Activated CD4-positive, alpha-beta T cell treated with anti-CD3 and anti-CD28 coated beads, Interleukin-2, amount 10 ng/mL, durations not matched to agents 7 days and 5 days (primary cell): ENCODE measurements around the gene CHPF2. TPM values are rescaled to one million over a fixed set of nuclear protein-coding genes. Genes with fewer than 3 reads are reported as not detected.

Experiments
- CTCF ChIA-PET: fragments of 350-600 bp; sonication (Branson Sonifier 250); formaldehyde crosslinking; loops from one replicate; lab custom pipeline; 2021; ENCODE audit warnings: antibody characterized with exemption; lab: Charles Lee
- POLR2A ChIA-PET: fragments of 350-600 bp; sonication (Branson Sonifier 250); formaldehyde crosslinking; loops from one replicate; lab custom pipeline; 2021; ENCODE audit warnings: antibody characterized with exemption; lab: Charles Lee
- DNase-seq: peaks from one replicate; pipeline ENCODE4 v3.0.0-alpha.2; 2020
- H3K27ac Mint-ChIP-seq: one replicate; pipeline ENCODE4 v1.8.0; 2021; ENCODE audit warnings: mild to moderate bottlenecking, moderate library complexity, mixed read lengths
- H3K27me3 Mint-ChIP-seq: one replicate; pipeline ENCODE4 v1.8.0; 2021; ENCODE audit warnings: mixed read lengths
- H3K36me3 Mint-ChIP-seq: one replicate; pipeline ENCODE4 v1.8.0; 2021; ENCODE audit warnings: low read depth, mixed read lengths
- H3K4me1 Mint-ChIP-seq: one replicate; pipeline ENCODE4 v1.8.0; 2021; ENCODE audit warnings: mixed read lengths
- H3K4me3 Mint-ChIP-seq: one replicate; pipeline ENCODE4 v1.8.0; 2021; ENCODE audit warnings: mild to moderate bottlenecking, moderate library complexity, mixed read lengths
- H3K9me3 Mint-ChIP-seq: one replicate; pipeline ENCODE4 v1.8.0; 2021; ENCODE audit warnings: mixed read lengths
- total RNA-seq, 2 experiments: library from RNA; stranded (reverse); gene quantifications; one replicate each; pipeline ENCODE4 v1.2.3, GENCODE V29; 2021

CHPF2 gene, protein sequence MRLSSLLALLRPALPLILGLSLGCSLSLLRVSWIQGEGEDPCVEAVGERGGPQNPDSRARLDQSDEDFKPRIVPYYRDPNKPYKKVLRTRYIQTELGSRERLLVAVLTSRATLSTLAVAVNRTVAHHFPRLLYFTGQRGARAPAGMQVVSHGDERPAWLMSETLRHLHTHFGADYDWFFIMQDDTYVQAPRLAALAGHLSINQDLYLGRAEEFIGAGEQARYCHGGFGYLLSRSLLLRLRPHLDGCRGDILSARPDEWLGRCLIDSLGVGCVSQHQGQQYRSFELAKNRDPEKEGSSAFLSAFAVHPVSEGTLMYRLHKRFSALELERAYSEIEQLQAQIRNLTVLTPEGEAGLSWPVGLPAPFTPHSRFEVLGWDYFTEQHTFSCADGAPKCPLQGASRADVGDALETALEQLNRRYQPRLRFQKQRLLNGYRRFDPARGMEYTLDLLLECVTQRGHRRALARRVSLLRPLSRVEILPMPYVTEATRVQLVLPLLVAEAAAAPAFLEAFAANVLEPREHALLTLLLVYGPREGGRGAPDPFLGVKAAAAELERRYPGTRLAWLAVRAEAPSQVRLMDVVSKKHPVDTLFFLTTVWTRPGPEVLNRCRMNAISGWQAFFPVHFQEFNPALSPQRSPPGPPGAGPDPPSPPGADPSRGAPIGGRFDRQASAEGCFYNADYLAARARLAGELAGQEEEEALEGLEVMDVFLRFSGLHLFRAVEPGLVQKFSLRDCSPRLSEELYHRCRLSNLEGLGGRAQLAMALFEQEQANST
- total RNA-seq, result 10 to 100 TPM; 40.7 to 42.3 TPM

DNA sequence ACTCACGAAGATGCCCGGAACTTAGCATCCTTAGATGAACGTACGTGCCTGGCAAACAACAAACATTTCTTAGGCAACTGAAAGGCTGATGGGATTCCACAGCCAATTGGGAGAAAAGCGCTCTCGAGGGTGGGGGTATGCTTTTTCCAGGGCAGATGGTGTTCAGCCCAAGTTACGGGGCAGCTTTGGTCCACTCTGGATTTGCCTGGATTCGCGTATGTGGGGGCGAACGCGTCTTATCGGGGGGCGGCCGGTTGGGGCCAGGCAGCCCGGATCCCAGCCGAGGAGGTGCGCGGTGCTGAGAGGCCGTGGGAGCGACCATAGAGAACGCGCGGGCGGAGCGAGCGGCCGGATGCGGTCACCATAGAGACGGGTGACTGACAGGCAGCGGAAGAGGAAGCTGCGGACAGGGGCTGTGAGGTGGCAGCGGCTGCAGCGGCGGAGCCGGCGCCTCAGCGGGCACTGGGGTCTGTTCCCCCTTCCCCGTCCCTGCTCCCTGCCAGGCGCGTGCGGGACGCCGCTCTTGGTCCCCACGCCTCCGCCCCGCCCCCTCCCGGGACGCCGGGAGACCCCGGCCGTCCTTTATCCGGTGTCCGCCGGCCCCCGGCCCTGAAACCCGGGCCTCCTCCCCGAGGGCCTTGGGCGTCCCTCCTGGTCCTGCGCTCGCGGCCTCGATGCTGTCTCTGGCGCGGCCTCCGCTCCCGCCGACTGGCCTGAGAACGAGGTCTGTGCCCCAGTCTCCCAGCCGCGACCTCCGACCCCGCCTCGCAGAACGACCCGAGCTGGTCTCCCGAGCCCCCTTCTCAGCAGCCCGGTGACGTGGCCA is at the start of gene CHPF2:
Gene CHPF2, plus strand, starts transcription at position 393 of the 826 bp plus-strand sequence. CDS start 1,529 bp downstream, outside the sequence.
- CTCF ChIA-PET, result interaction anchor here (0.6 to 4.1 kb wide), 2 partner anchors 11 to 60 kb away, joined by 3 to 32 read pairs; no protein-coding TSS in a partner anchor
- peak within 1 kb of the TSS; percentile 98 for H3K27ac Mint-ChIP-seq

DNA sequence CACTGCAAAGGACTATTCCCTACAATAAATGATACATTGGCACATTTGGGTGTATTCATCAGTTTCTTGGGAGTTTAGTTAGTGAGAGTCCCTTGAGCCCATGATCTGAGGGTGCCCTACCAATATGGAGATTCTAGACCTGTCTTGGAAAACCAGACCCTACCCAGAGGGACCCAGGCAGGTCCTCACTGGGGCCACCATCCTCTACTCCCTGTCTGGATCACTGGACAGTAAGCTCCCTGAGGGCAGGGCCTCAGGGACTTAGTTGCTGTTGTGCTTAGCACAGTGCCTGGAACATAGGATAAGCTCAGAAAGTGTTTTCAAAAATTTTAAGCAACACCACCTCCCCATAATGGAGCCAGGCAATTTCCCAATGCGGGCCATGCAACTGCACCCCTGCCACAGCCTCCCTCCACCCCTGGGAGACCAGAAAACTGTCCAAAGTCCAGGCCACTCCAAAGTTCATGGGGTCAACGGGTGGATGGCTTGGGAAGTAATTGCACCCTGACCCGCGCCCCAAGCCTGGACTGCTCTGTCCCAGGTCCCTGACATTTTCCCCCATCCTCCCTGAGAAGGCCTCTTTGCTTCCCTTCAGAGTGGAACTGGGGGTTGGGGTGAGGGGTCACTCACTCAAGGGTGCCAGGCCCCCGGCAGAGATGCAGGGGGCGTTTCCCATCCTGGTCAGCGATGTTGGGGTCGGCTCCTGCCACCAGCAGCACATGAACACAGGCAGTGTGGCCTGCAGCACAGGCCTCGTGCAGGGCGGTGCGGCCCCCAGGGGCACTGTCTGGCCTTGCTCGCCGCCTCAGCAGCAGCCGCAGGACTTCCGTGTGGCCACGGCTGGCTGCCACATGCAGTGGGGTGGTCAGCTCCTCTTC is 46.3 kb upstream of the CHPF2 start:
- POLR2A ChIA-PET, result no interaction called here
- H3K27ac Mint-ChIP-seq, result no peak overlapping the region
- CTCF ChIA-PET, result no interaction called here

More for the DNA sequence above, at the start of gene CHPF2:
- Mint-ChIP-seq H3K4me3 (peak within 1 kb of the TSS; percentile 99), H3K9me3 (no peaks in the 10 kb centered on the region), H3K36me3 (peaks cover 14% of the 10 kb centered on the region), H3K4me1 (peaks cover 36% of the 10 kb centered on the region), H3K27me3 (no peaks in the 10 kb centered on the region)
- peak; percentile 93 for DNase-seq
- POLR2A ChIA-PET, result no interaction called here

DNA sequence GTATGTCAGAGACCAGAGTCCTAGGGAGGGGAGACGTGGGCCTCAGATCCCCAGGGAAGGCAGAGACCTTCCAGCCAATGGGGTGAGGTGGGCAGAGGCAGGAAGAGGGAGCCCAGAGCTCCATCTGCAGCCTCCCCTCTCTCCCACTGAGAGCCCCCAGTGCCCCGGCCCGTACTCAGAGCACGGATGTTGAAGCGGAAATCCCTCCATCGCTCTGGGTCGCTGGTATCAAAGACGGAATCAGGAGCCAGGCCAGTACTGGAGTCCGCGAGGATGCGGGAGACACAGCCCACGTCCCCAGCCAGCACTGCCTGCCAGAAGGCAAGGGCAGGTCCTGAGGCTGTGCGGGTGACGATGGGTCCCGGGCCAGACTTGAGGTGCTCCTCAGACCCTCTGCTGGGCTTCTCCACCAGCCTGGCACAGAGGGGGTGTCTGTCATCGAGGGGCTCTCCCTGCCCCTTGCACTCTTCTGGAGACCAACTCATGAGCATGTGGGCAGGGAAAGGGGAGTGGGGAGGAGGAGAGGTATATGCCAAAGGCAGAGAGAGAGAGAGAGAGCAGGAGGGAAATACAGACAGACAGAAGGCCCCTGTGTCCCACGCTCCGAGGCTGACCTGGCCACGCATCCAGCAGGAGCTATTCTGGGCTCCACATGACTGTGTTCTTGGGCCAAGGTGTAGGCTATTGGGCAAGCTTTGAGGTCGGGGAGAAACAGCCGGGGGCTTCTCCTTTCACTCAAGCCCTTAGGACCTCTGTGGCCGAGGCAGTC is 45.5 kb upstream of the CHPF2 start, which contains the start of gene ASB10:
Gene ASB10, minus strand, starts transcription at position 611 of the 769 bp plus-strand sequence. Its CDS starts 120 bp downstream, at position 491.
- peaks cover 9% of the 10 kb centered on the region for H3K27me3 Mint-ChIP-seq
- no peaks in the 10 kb centered on the region for H3K36me3 Mint-ChIP-seq

More for the DNA sequence above, 46.3 kb upstream of the CHPF2 start:
- no peaks in the 10 kb centered on the region for H3K9me3 Mint-ChIP-seq
- DNase-seq, result no peak
- no peaks in the 10 kb centered on the region for H3K4me1 Mint-ChIP-seq
- no peaks in the 10 kb centered on the region for H3K36me3 Mint-ChIP-seq
- peaks cover 9% of the 10 kb centered on the region for H3K27me3 Mint-ChIP-seq
- H3K4me3 Mint-ChIP-seq, result no peak overlapping the region

DNA sequence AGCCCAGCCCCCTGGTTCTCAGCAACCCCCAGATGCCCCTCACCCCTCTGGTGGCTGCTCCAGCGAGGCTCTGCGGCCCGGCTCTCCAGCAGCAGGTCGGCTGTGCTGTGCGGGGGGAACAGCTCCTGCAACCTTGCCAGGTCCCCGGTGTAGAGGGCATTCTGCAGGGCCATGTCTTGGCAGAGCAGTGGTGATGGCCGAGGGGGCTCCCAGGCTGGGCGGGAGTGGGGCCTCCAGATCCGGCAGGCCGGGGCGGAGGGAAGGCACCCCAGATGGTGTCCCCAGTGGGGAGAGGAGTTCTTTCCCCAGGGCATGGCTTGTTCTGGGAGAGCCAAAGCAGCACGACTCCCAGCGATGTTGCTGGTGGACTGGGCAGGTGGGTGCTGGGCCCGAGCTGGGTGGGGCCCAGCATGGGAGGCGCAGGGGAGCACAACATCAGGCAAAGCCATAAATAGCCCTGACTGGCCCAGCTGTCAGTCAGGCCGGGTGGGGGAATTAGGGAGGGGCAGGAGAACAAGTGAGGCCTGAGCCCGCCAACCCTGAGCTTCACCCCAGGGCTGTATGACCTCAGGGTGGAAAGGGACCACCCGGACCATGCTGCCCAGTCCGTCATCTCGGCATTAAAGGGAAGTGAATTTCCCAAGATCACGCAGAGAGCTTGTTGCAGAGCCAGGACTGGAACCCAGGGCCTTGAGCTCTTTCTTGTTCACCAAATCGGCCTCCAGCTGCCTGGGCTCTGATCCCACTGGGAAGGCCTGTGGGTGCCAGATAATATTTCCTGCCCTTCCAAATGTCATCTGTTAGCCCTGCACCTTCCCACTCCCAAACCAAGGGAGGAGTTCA is 44.7 kb upstream of the CHPF2 start:
- H3K9me3 Mint-ChIP-seq, result no peaks in the 10 kb centered on the region
- CTCF ChIA-PET, result no interaction called here

More for the DNA sequence above, 45.5 kb upstream of the CHPF2 start, which contains the start of gene ASB10:
- no peak for DNase-seq
- ChIA-PET CTCF (no interaction called here), POLR2A (no interaction called here)
- Mint-ChIP-seq H3K4me1 (no peaks in the 10 kb centered on the region), H3K27ac (no peak within 1 kb of the TSS), H3K9me3 (no peaks in the 10 kb centered on the region), H3K4me3 (no peak within 1 kb of the TSS)

DNA sequence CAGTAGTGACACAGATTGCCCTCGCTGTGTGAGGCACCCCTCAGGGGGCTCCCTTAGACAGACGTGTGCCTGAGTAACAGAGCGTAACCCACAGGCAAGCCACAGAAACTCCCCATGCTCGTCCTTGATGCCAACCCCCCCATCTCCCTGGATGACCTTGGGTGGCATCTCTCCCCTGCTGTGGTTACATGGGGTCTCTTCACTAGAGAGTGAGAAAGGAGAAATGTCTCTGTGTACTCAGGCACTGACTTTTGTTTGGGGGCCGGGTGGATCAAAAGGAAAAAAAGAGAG is 44.1 kb upstream of the CHPF2 start:
- Mint-ChIP-seq H3K4me3 (no peak overlapping the region), H3K27me3 (peaks cover 9% of the 10 kb centered on the region), H3K4me1 (no peaks in the 10 kb centered on the region), H3K36me3 (no peaks in the 10 kb centered on the region), H3K27ac (no peak overlapping the region), H3K9me3 (no peaks in the 10 kb centered on the region)
- CTCF ChIA-PET, result no interaction called here
- no peak for DNase-seq
- POLR2A ChIA-PET, result no interaction called here

More for the DNA sequence above, 44.7 kb upstream of the CHPF2 start:
- H3K27me3 Mint-ChIP-seq, result peaks cover 9% of the 10 kb centered on the region
- H3K27ac Mint-ChIP-seq, result no peak overlapping the region
- no peaks in the 10 kb centered on the region for H3K36me3 Mint-ChIP-seq
- H3K4me1 Mint-ChIP-seq, result no peaks in the 10 kb centered on the region
- H3K4me3 Mint-ChIP-seq, result no peak overlapping the region
- DNase-seq, result no peak
- POLR2A ChIA-PET, result no interaction called here

DNA sequence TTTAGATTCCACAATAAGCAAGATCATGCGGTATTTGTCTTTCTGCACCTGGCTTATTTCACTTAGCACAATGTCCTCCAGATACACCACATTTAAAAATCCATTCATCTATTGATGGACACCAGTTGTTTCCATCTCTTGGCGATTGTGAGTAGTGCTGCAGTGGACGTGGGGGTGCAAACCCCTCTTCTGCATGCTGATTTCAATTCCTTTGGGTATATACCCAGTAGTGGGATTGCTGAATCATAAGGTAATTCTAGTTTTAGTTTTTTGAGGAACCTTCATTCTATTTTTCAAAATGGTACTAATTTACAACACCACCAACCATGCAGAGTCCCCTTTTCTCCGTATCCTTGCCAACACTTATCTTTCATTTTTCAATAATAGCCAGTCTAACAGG is 43.2 kb upstream of the CHPF2 start:
- H3K36me3 Mint-ChIP-seq, result no peaks in the 10 kb centered on the region
- ChIA-PET CTCF (no interaction called here), POLR2A (no interaction called here)
- H3K27ac Mint-ChIP-seq, result no peak overlapping the region
- H3K9me3 Mint-ChIP-seq, result no peaks in the 10 kb centered on the region
- DNase-seq, result no peak
- peaks cover 9% of the 10 kb centered on the region for H3K27me3 Mint-ChIP-seq
- H3K4me1 Mint-ChIP-seq, result peaks cover under 1% of the 10 kb centered on the region
- H3K4me3 Mint-ChIP-seq, result no peak overlapping the region

DNA sequence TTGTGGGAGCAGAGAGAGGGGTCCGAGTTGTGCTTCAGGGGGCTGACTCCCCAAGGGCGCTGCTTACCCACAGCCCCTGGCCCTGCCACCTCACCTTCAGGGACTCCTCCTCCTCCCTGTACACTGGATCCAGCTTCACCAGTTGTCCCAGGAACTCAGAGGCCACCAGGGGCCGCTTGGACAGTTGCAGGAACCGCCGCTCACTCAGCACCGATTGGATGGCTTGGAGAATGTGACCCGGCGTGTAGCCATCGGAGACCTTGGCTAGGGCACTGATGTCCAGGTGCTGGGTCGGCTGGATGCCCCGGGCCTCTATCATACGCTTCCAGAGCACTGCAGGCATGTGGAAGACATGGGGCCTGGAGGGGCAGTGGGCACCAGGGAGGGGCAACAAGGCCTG is 40.7 kb upstream of the CHPF2 start:
- no peaks in the 10 kb centered on the region for H3K9me3 Mint-ChIP-seq
- POLR2A ChIA-PET, result no interaction called here
- no peak for DNase-seq
- peaks cover 15% of the 10 kb centered on the region for H3K27me3 Mint-ChIP-seq
- H3K4me1 Mint-ChIP-seq, result peaks cover 5% of the 10 kb centered on the region
- H3K27ac Mint-ChIP-seq, result no peak overlapping the region
- no peaks in the 10 kb centered on the region for H3K36me3 Mint-ChIP-seq
- no peak overlapping the region for H3K4me3 Mint-ChIP-seq
- CTCF ChIA-PET, result no interaction called here

DNA sequence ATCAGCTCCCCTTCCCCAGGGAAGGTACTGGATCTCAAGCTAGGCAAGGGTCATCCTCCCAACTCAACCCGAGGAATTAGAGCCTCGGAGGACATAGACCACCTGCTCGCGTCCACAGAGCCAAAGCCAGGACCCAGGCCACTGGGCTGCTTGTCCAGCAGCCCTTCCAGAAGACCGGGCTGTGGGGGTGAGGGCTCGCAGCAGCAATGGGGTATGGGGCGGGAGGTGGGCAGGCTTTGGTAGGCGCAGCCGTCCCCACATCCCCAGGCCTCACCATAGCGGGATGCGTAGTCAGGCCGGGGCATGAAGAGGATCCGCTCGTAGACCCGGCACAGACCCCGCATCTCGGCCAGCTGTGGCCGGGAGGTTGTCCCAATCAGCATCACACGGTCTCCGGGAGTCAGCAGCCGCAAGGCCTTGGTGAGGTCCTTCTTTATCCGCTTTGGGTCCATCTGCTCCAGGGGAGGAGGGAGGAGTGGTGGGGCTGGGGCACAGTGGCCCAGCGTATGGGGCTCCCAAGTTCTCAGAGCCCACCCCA is 40.2 kb upstream of the CHPF2 start:
- DNase-seq, result no peak
- Mint-ChIP-seq H3K36me3 (no peaks in the 10 kb centered on the region), H3K4me3 (no peak overlapping the region), H3K27ac (no peak overlapping the region), H3K9me3 (no peaks in the 10 kb centered on the region), H3K4me1 (peaks cover 5% of the 10 kb centered on the region), H3K27me3 (peaks cover 15% of the 10 kb centered on the region)
- ChIA-PET CTCF (no interaction called here), POLR2A (no interaction called here)

DNA sequence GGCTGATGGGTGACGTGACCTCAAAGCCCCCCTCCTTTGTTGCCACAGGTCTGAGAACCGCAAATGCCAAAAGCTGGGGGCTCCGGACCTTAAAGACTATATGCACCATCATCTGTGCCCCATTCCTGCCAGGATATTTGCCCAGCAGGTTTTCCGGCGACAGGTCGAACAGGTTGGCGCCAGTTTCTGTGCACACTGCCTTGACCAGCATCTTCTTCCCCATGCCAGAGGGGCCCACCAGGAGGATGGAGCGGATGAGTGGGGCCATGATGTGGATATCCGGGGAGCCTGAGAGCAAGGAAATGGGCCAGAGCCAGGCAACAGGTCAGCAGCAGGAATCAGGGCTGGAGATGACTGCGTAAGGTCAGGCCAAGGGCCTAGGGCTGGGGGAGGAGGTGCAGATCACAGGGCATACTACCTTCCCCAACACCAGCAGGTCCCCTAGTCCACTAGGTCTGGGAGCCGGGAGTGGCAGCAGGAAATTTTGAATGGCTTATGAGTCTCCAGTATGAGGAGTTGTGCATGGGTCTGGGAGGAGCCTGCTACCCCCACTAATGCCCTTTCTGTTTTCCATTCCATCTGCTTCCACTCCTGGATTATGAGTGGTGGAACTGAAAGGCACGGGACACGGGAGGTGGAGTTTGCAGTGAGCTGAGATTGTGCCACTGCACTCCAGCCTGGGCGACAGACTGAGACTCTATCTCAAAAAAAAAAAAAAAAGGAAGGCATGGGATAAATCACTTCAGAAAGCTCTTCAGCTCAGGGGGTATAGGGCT is 38.9 kb upstream of the CHPF2 start:
- no peaks in the 10 kb centered on the region for H3K9me3 Mint-ChIP-seq

DNA sequence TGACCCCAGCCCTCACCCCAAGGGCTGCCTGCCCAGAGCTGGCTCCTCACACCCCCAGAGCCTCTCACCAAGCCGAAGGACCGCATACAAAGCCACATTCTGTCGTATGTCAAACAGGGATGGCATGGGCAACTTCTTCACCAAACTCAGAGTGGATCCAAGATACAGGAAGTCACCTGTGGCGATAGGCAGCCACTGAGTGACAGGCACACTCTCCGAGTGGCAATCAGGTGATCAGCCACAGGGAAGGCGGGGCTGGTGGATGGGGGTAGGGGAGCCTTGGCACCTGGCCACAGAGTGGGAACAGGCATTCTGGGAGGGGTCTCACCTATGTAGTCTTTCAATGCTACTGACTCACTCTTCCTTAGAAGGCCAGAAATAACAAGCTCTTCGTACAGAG is 38.1 kb upstream of the CHPF2 start:
- H3K27ac Mint-ChIP-seq, result no peak overlapping the region
- CTCF ChIA-PET, result interaction anchor here (1.5 kb wide), 1 partner anchor 70 kb away, joined by 3 read pairs; no protein-coding TSS in a partner anchor

More for the DNA sequence above, 38.9 kb upstream of the CHPF2 start:
- no peak for DNase-seq
- CTCF ChIA-PET, result no interaction called here
- no peak overlapping the region for H3K4me3 Mint-ChIP-seq
- H3K4me1 Mint-ChIP-seq, result peaks cover 5% of the 10 kb centered on the region
- H3K36me3 Mint-ChIP-seq, result no peaks in the 10 kb centered on the region
- POLR2A ChIA-PET, result no interaction called here
- H3K27ac Mint-ChIP-seq, result no peak overlapping the region
- peaks cover 15% of the 10 kb centered on the region for H3K27me3 Mint-ChIP-seq

More for the DNA sequence above, 38.1 kb upstream of the CHPF2 start:
- H3K27me3 Mint-ChIP-seq, result peaks cover 11% of the 10 kb centered on the region
- DNase-seq, result peak; percentile 11
- POLR2A ChIA-PET, result no interaction called here
- H3K4me1 Mint-ChIP-seq, result peaks cover 5% of the 10 kb centered on the region
- no peak overlapping the region for H3K4me3 Mint-ChIP-seq
- no peaks in the 10 kb centered on the region for H3K9me3 Mint-ChIP-seq
- no peaks in the 10 kb centered on the region for H3K36me3 Mint-ChIP-seq
